GM12875 (cell line): ENCODE data around the gene DYNLT2.

Experiments used
- H3K4me3 ChIP-seq: one replicate; pipeline ENCODE4 v1.5.1; 2011; ENCODE audit warnings: low read depth, low read length, control low read depth
- TF ChIP-seq, protein P1 (sequence below): IDR thresholded peaks from 2 replicates; pipeline ENCODE4 v1.5.1; 2011; ENCODE audit warnings: low read depth, mild to moderate bottlenecking, control low read depth, inconsistent platforms, low read length, moderate library complexity, borderline replicate concordance; ENCODE audit not compliant: insufficient read depth

Gene DYNLT2

DNA sequence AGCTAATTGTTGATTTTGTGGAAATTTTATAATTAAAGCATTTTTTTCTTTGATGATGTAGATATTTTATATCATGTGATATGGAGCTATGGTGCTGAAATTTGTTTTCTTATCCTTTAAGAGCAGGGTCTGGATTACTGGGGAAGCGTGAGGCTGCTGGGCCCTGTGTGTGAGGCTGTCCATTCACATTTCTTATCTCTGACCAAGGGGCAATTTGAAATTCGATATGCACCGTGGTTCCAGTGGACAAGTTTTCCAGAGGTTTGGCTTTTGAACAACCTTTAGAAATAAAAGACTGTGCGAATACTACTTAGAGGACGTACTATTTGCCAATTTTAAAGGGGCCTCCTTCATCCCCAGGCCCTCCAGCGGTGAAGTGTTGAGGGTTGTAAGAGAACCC, 3.8 kb upstream of the DYNLT2 start:
- TF ChIP-seq, protein P1, sequence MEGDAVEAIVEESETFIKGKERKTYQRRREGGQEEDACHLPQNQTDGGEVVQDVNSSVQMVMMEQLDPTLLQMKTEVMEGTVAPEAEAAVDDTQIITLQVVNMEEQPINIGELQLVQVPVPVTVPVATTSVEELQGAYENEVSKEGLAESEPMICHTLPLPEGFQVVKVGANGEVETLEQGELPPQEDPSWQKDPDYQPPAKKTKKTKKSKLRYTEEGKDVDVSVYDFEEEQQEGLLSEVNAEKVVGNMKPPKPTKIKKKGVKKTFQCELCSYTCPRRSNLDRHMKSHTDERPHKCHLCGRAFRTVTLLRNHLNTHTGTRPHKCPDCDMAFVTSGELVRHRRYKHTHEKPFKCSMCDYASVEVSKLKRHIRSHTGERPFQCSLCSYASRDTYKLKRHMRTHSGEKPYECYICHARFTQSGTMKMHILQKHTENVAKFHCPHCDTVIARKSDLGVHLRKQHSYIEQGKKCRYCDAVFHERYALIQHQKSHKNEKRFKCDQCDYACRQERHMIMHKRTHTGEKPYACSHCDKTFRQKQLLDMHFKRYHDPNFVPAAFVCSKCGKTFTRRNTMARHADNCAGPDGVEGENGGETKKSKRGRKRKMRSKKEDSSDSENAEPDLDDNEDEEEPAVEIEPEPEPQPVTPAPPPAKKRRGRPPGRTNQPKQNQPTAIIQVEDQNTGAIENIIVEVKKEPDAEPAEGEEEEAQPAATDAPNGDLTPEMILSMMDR, result no peak
- no peak overlapping the region for H3K4me3 ChIP-seq

- H3K4me3 ChIP-seq, result peak overlapping the region; percentile 78
- TF ChIP-seq, protein P1, result no peak
These were observed 777 bp upstream of the DYNLT2 start for GRCh38 chr6:169752074-169752623.

- TF ChIP-seq, protein P1, result no peak
- no peak overlapping the region for H3K4me3 ChIP-seq
These were observed 4.8 kb downstream of the DYNLT2 start for GRCh38 chr6:169746556-169746955.

- H3K4me3 ChIP-seq, result no peak overlapping the region
- TF ChIP-seq, protein P1, result no peak
These were observed 6.0 kb downstream of the DYNLT2 start for GRCh38 chr6:169745405-169745804.

GRCh38 chr6:169741344-169741743, 10.0 kb downstream of the DYNLT2 start:
- H3K4me3 ChIP-seq, result no peak overlapping the region
- TF ChIP-seq, protein P1, result no peak

DNA sequence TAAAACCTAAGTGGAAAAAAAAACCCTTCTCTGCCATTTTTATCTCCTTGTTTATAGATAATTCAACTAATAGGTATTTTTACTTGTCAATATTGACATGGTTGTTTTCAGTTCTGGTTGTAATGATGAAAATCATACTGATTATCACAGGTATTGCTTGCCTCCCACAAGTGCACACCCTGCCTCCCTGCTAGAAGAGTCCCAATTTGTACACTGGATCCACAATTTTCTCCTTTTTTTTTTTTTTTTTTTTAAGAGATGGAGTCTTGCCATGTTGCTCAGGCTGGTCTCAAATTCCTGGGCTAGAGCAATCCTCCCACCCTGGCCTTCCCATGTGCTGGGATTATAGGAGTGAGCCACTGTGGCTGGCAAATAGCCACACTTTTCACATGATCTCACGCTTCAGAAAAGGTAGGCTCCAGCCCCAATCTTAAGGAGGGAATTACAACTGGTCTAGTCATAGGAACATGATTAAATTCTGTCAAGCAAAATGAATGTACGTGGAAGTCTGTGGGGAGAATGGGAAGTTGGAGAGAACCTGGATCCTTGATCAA, 12.3 kb downstream of the DYNLT2 start:
- no peak overlapping the region for H3K4me3 ChIP-seq
- TF ChIP-seq, protein P1, result no peak

DNA sequence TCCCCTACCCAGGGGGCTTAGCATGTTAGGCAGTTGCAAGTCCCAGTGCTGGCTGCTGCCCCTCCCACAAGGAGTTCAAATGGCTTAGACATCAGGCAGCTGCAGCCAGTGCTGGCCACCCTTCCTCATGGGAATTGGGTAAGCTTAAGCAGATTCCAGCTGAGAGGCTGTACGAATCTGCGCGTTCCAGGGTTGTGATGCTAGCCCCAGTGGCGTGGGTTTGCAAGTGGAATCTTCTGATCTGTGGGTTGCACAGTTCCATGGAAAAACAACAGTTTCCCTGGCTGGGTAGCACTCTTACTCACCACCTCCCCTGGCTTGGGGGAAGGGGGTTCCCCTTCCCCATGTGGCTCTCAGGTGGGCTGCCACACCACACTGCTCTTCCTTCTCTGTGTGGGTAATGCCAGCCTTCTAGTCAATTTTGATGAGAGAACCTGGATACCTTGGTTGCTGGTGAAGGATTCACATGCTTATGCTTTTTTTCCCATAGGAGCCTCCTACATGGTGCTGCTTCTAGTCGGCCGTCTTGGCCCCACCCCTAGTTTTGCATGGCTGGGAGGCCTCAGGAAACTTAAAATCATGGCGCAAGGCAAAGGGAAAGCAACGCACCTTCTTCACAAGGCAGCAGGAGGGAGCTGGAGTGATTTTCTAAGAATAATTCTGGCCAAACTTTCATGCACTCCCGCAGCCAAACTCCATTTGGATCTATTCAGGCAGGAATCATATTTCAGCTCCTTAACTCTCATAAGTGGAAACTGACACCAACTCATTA, 13.0 kb downstream of the DYNLT2 start:
- TF ChIP-seq, protein P1, result no peak
- no peak overlapping the region for H3K4me3 ChIP-seq
